ENCODE measurements around the gene DGKH. TPM values are rescaled to one million over a fixed set of nuclear protein-coding genes. Genes with fewer than 3 reads are reported as not detected.
"Not testable (repeated sequence)": the region's sequence is repeated elsewhere in the genome, so short reads cannot be mapped to it uniquely, and the experiment has no call there.

DGKH gene
- total RNA-seq, 2 donors from 2014 or later = 4.6 to 8.9 TPM

GRCh38 chr13:42065414-42065813 is 17.0 kb downstream of the DGKH start:
- Histone ChIP-seq H3K4me1 (replicated peaks) (no peaks in the 10 kb centered on the region), H3K4me3 (no peak overlapping the region), H3K36me3 (no peaks in the 10 kb centered on the region), H3K27me3 (replicated peaks; ENCODE audit: insufficient read depth) (no peaks in the 10 kb centered on the region), H3K27ac (no peak overlapping the region), H3K9me3 (no peaks in the 10 kb centered on the region)
- WGBS = 91% methylated on average over 4 of the region's 4 CpGs
- no peak for DNase-seq (ENCODE audit: low spot score)
- TF ChIP-seq POLR2A (IDR thresholded peaks at IDR 0.05) (no peak), POLR2AphosphoS5 (IDR thresholded peaks at IDR 0.05) (no peak), CTCF (IDR thresholded peaks at IDR 0.05) (no peak)
- intact Hi-C loops (cut with DNase I) = no loop called here

- WGBS = 87% methylated on average over 5 of the region's 5 CpGs
- Histone ChIP-seq H3K27ac (no peak overlapping the region), H3K4me1 (replicated peaks) (no peaks in the 10 kb centered on the region), H3K4me3 (no peak overlapping the region), H3K9me3 (no peaks in the 10 kb centered on the region), H3K36me3 (no peaks in the 10 kb centered on the region), H3K27me3 (replicated peaks; ENCODE audit: insufficient read depth) (no peaks in the 10 kb centered on the region)
- DNase-seq (ENCODE audit: low spot score) = no peak
- no peak for TF ChIP-seq POLR2AphosphoS5 (IDR thresholded peaks at IDR 0.05)
- no peak for TF ChIP-seq CTCF (IDR thresholded peaks at IDR 0.05)
- no peak for TF ChIP-seq POLR2A (IDR thresholded peaks at IDR 0.05)
- intact Hi-C loops (cut with DNase I) = no loop called here
Observed at GRCh38 chr13:42066542-42066941, 18.1 kb downstream of the DGKH start.

GRCh38 chr13:42068886-42069285 is 20.4 kb downstream of the DGKH start:
- Histone ChIP-seq H3K27me3 (replicated peaks; ENCODE audit: insufficient read depth) (no peaks in the 10 kb centered on the region), H3K4me1 (replicated peaks) (no peaks in the 10 kb centered on the region), H3K4me3 (no peak overlapping the region), H3K27ac (no peak overlapping the region), H3K9me3 (no peaks in the 10 kb centered on the region), H3K36me3 (no peaks in the 10 kb centered on the region)
- WGBS = 75% methylated on average over 3 of the region's 3 CpGs
- intact Hi-C loops (cut with DNase I) = no loop called here
- DNase-seq (ENCODE audit: low spot score) = no peak
- TF ChIP-seq POLR2AphosphoS5 (IDR thresholded peaks at IDR 0.05) (no peak), POLR2A (IDR thresholded peaks at IDR 0.05) (no peak), CTCF (IDR thresholded peaks at IDR 0.05) (no peak)

GRCh38 chr13:42070599-42070998 is 22.2 kb downstream of the DGKH start:
- H3K27ac ChIP-seq; intact Hi-C loops (cut with DNase I); H3K4me3 ChIP-seq; H3K27me3 ChIP-seq (replicated peaks; ENCODE audit: insufficient read depth); H3K9me3 ChIP-seq; DNase-seq (ENCODE audit: low spot score); H3K36me3 ChIP-seq; H3K4me1 ChIP-seq (replicated peaks): not testable (repeated sequence)
- 63% methylated on average over 2 of the region's 2 CpGs for WGBS

GRCh38 chr13:42071179-42071578 is 22.7 kb downstream of the DGKH start:
- H3K9me3 ChIP-seq; intact Hi-C loops (cut with DNase I); H3K4me1 ChIP-seq (replicated peaks); H3K27me3 ChIP-seq (replicated peaks; ENCODE audit: insufficient read depth); H3K27ac ChIP-seq; H3K4me3 ChIP-seq; H3K36me3 ChIP-seq; DNase-seq (ENCODE audit: low spot score): not testable (repeated sequence)
- 76% methylated on average over 4 of the region's 4 CpGs for WGBS

GRCh38 chr13:42071672-42072419 is 23.4 kb downstream of the DGKH start:
- intact Hi-C loops (cut with DNase I) = no loop called here
- no peak for DNase-seq (ENCODE audit: low spot score)
- Histone ChIP-seq H3K27me3 (replicated peaks; ENCODE audit: insufficient read depth) (no peaks in the 10 kb centered on the region), H3K4me1 (replicated peaks) (no peaks in the 10 kb centered on the region), H3K27ac (no peak overlapping the region), H3K9me3 (no peaks in the 10 kb centered on the region), H3K4me3 (no peak overlapping the region), H3K36me3 (no peaks in the 10 kb centered on the region)
- 76% methylated on average over 12 of the region's 12 CpGs for WGBS
- TF ChIP-seq POLR2AphosphoS5 (IDR thresholded peaks at IDR 0.05) = no peak
- TF ChIP-seq POLR2A (IDR thresholded peaks at IDR 0.05) = no peak
- no peak for TF ChIP-seq CTCF (IDR thresholded peaks at IDR 0.05)

All from prostate gland (tissue), 2 donors.